ENCODE measurements around the gene MBTPS1.

MBTPS1 gene

GRCh38 chr16:84052071-84052622 lies 64.6 kb downstream of the MBTPS1 start:
- no peak for DNase-seq (ENCODE audit: low read depth)

DNA sequence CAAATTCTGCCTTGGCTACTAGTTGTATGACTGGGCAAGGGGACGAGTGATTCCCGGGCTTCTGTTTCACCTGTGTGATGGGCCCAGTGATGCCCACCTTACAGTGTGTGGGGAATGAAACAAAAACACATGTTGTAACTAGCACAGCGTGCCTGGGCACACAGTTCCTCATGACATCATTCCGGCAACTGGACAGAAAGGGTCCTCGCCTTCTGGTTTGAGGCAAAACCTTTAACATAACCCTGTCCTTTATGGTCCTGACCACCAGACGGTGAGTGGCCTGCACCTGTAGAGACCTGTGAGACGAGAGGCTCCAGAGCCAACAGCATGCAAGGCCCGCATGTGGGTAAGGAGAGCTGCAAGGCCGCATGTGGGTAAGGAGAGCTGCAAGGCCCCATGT lies 66.4 kb downstream of the MBTPS1 start:
- DNase-seq (ENCODE audit: low read depth), result no peak

GRCh38 chr16:84049403-84050060 lies 67.2 kb downstream of the MBTPS1 start:
- no peak for DNase-seq (ENCODE audit: low read depth)

- DNase-seq (ENCODE audit: low read depth), result no peak
These were observed 67.9 kb downstream of the MBTPS1 start for GRCh38 chr16:84048871-84049270.

DNA sequence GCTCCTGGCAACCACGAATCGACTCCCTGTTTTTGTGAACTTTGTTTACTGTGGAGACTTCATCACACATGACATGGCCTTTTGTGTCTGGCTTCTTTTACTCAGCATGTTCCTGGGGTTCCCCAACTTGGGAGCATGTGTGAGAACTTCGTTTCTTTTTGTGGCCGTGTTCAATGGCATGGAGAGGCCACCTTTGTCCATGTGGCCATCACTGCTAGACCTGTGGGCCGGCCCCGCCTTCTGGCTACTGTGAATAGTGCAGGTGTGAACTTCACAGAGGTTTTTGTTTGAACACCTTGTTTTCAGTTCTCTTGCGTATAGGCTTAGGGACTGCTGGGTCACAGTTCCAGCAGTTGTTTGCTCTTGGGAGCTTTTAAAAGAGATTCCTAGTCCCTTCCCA lies 68.5 kb downstream of the MBTPS1 start:
- DNase-seq (ENCODE audit: low read depth), result no peak

DNA sequence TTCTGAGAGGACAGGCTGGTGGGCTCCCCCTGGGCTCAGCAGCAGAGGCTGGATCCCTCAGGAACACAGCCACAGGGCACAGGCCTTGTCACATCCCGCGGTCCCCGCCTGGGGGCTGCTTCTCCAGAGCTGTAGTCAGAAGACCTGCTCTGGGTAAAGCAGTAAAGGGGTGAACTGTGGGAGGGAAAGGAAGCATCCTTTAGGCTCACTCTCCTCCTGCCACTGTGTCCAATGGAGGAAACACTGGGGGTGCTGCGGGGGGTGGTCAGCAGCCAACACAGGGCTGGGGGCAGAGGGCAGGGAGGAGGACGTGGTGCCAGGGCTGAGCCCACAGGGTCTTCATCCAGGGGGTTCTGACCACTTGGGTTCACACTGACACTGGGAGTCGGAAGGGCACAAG lies 69.1 kb downstream of the MBTPS1 start:
- DNase-seq (ENCODE audit: low read depth), result no peak

DNA sequence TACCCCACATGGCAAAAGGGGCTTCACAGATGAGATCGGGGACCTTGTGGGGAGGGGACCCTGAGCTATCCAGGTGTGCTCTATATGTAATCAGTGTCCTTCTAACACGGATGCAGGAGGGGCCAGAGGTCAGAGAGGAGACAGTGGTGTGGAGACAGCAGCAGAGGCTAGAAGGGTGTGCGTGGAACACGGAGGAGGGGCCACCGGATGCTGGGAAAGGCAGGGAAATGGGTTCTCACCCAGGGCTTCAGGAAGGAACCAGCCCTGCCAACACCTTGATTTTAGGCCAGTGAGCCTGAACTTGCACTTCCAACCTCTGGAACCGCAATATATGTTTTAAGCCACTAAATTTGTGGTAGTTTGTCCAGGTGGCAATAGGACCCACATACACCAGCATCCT lies 69.5 kb downstream of the MBTPS1 start:
- DNase-seq (ENCODE audit: low read depth), result no peak

DNA sequence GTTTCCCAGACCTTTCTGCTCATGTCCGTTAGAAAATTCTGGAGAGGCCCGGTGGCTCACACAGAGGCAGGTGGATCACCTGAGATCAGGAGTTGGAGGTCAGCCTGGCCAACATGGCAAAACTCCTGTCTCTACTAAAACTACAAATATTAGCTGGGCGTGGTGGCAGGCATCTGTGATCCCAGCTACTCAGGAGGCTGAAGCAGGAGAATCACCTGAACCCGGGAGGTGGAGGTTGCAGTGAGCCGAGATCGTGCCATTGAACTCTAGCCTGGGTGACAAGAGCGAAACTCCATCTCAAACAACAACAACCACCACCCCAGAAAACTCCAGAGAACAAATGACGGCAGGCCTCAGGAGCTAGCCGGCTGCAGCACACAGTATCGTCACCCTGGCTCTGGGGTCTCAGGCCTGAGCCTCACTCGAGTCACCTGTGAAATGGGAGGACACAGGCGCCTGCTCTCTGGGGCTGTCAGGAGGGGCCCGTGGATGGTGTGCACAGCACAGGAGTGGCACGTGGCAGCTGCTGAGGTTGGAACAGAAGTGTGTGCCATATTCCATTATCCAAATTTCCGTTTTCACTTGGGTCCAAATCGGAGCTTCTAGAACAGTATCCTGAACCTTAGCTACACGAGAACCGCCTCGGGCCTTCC lies 70.8 kb downstream of the MBTPS1 start:
- no peak for DNase-seq (ENCODE audit: low read depth)

- no peak for DNase-seq (ENCODE audit: low read depth)
These were observed 71.5 kb downstream of the MBTPS1 start for GRCh38 chr16:84045001-84045817.

- no peak for DNase-seq (ENCODE audit: low read depth)
These were observed 72.6 kb downstream of the MBTPS1 start for GRCh38 chr16:84044118-84044488.

GRCh38 chr16:84043486-84044117 lies 73.1 kb downstream of the MBTPS1 start:
- DNase-seq (ENCODE audit: low read depth), result no peak

DNA sequence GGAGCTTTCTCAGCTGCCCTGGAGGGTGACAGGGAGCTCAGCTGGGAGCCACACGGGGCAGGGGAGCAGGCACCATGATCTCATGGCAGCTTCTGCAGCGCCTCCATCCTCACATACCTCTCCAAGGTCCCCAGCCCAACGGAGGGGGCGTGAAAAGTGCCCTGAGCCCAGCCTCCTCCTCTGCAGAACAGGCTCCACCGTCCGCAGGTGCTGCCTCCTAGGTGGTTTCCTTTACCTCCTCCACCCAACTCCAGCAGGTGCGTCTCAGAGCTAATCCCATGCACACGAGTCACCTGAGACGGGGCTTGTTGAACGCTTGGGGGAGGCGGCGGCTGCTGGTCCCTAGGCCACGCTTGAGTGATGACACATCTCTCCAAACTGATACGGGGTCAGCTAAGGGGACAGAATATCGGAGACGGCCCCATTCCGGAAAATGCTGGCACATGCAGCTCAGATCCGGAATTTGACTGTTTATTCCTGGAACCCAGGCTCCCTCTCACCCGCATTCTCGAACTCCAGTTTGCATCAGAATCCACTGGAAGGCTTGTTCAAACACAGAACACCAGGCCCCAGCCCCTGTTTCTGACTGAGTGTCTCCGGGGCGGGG lies 73.8 kb downstream of the MBTPS1 start:
- DNase-seq (ENCODE audit: low read depth), result no peak

DNA sequence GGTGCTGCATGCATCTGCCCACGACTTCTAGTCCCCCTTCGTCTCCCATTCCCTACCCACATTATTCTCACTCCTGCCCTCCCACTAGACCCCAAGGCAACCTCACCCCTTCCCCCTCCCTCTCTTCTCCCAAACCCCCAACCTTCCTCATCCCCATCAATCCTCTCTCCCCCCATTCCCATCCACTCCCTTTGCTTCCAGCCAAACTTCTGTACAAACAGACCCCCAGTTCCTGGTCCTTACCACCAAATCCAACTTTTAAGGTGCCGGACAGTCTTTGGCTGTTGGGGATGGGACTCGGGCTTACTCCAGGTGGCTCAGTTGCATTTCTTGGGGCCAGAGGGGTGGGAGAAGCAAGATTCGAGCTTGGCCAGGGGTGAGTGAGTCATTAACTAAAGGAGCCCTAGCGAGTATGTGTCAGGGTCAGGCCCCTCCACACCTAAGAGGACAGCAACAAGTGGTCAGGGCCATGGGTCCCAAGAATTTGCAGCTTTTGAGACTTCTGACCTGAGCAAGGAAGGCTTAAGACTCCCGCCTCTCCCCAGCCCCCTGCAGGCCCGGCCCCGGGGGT lies 74.3 kb downstream of the MBTPS1 start, which contains the start of gene SLC38A8:
Gene SLC38A8, minus strand, starts transcription at position 488 of the 571 bp plus-strand sequence. CDS start 638 bp downstream, outside the sequence.
- DNase-seq (ENCODE audit: low read depth), result no peak

DNA sequence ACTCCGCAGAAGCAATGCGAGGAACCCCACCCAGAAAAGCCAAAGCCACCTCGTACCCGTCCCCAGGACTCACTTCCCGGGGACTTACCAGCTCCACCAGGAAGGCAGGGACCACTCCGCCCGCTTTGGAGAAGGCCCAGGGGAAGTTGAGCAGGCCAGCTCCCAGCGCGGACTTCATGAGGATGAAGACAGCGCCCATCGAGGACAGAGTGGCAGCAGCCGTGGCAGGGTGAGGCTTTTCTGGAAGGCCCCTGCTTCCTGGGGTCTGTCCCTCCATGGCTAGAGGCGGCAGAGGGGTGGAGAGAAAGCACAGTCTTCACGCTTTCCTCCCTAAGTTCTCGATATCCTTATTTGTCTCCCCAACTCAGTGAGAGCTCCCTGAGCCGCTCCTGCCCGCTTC lies 74.9 kb downstream of the MBTPS1 start:
- DNase-seq (ENCODE audit: low read depth), result no peak

DNA sequence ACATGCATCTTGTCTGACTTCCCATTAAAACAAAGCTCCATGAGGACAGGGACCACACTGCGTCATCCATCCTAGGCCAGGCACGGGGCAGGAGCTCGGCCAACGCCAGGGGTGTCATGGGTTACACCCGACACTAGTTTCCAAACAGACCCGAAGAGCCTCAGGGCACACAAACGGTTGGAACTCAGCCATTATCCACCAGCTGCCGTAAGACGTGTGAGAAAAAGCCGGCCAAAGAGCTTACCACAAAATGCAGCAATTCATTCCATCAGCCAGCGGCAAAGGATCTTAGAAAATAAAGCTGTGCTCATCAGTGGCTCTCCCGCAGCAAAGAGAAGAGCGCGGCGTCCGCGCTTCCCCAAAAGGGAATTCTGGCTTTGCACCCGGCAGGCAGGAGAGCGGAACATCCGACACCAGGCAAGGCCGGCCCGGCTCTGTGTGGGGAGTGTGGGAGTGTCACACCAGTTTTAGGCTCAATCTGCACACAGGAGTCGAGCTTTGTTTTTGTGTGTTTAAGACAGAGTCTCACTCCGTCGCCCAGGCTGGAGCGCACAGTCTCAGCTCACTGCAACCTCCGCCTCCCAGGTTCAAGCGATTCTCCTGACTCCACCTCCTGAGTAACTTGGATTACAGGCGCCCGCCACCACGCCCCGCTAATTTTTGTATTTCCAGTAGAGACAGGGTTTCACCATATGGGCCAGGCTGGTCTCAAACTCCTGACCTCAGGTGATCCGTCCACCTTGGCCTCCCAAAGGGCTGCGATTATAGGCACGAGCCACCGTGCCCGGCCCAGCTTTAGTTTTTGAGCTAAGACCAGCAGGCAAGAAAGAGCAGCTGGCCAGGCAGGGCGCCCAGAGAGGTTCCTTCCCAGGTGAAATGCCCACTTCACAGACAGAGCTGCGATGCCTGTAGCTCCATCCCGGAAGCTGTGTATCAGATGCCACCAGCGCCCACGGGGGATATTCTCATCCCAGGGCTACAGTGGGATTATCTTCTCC lies 75.6 kb downstream of the MBTPS1 start:
- no peak for DNase-seq (ENCODE audit: low read depth)

- no peak for DNase-seq (ENCODE audit: low read depth)
These were observed 76.4 kb downstream of the MBTPS1 start for GRCh38 chr16:84040226-84040822.

DNA sequence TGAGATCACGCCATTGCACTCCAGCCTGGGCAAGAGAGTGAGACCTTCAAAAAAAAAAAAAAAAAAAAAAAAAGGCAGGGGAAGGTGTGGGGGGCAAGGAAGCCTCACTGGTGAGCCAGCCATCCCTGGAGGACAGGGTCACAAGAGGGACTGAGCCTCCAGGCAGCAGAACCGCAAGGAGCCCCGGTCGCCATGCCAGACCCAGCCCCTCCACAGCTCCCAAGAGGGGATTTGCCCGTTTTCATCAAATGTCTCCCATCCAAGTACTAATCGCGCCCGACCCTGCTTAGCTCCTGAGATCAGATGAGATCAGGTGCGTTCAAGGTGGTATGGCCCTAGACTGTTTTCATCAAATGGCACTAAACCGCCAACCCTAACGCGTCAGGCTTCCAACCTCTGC lies 77.0 kb downstream of the MBTPS1 start:
- DNase-seq (ENCODE audit: low read depth), result no peak

DNA sequence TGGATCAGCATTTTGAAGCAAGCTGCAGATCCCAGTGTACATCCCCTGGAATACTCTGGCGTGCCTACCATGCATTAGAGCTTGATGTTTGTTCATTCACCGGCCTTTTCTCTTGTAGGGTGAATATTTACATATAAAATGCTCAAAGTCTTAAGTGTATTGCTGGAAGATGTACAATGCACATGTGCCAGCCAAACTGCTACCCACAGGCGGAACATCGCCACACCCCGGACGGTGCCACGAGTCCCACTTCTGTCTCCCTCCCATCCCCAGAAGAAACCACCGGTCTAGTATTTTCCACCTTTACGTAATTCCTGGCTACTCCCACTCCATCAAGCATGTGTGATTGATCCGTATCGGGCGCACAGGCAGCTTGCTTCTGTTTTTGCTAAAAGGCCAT lies 78.3 kb downstream of the MBTPS1 start:
- DNase-seq (ENCODE audit: low read depth), result no peak

DNA sequence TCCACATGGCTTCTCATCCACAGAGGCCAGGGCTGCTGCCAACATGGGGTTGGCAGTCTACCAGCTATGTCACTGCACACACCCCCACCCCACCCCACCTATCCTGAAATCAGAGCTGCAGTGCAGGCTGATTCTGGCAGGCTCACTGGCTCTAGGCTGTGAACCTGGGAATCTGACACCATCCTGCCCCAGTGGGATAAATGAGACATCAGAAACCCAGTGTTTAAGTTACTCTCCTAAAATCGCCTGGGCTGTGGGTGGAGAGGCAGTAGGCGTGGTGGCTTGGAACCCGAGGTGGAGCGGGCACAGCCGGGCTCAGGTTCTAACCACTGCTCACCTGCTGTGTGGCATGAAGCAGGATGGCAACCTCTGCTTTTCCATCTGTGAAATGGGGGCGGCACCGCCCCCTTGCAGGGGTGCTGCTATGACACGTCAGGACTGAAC lies 79.7 kb downstream of the MBTPS1 start:
- DNase-seq (ENCODE audit: low read depth), result no peak

GRCh38 chr16:84036131-84036530 lies 80.6 kb downstream of the MBTPS1 start:
- DNase-seq (ENCODE audit: low read depth), result no peak
